Measurements from ENCODE around the gene HTT. TPM values are rescaled to one million over a fixed set of nuclear protein-coding genes. Genes with fewer than 3 reads are reported as not detected.
A peak's percentile ranks its signal among the peaks of the same experiment; 100 is the strongest.

HTT gene
- total and polyA plus RNA-seq, 9 of the 15 experiments (the other 6 are each of a cell fraction or from before 2014, with no cell fraction given): 0.66 to 31.6 (median 14.7) TPM

GRCh38 chr4:3073158-3074077 is 1.1 kb upstream of the HTT start (continued):
- TF ChIP-seq TAF9B (IDR thresholded peaks at IDR 0.05; ENCODE audit: partially characterized antibody) (no peak), NFRKB (IDR thresholded peaks at IDR 0.05; ENCODE audit: low read depth) (no peak), SREBF1 (IDR thresholded peaks at IDR 0.05; ENCODE audit: borderline replicate concordance, low read depth, low read length) (no peak), ZNF830 (CRISPR knock-in tag; IDR thresholded peaks at IDR 0.05) (no peak), CXXC5 (CRISPR knock-in tag; IDR thresholded peaks at IDR 0.05) (peak; percentile 3), KAT2B (IDR thresholded peaks at IDR 0.05; ENCODE audit: low read depth, low read length) (no peak), ZNF174 (CRISPR knock-in tag; IDR thresholded peaks at IDR 0.05) (no peak), TSHZ1 (CRISPR knock-in tag; IDR thresholded peaks at IDR 0.05) (no peak), ADNP (tag; IDR thresholded peaks at IDR 0.05) (no peak), E2F6 (IDR thresholded peaks at IDR 0.05; ENCODE audit: borderline replicate concordance in 1 of 2, extremely low read depth in 1 of 2, insufficient read depth in 1 of 2, insufficient read length in 1 of 2, low read depth in 1 of 2, low read length in 1 of 2, poor library complexity in 1 of 2, severe bottlenecking in 1 of 2) (peak; percentile 69 to 88), HMG20B (CRISPR knock-in tag; IDR thresholded peaks at IDR 0.05) (no peak), ZNF184 (CRISPR knock-in tag; IDR thresholded peaks at IDR 0.05) (no peak), NFE2 (IDR thresholded peaks at IDR 0.05; ENCODE audit: low read depth) (no peak), ELF4 (CRISPR knock-in tag; IDR thresholded peaks at IDR 0.05) (no peak), HBP1 (CRISPR knock-in tag; IDR thresholded peaks at IDR 0.05) (no peak), GABPB2 (CRISPR knock-in tag; conservative IDR thresholded peaks at IDR 0.05) (no peak), ZHX1 (conservative IDR thresholded peaks at IDR 0.05; ENCODE audit: low read length) (no peak), BACH1 (tag; IDR thresholded peaks at IDR 0.05) (no peak), BRCA1 (IDR thresholded peaks at IDR 0.05) (no peak), BRCA1 (CRISPR knock-in tag; IDR thresholded peaks at IDR 0.05) (no peak)
